ENCODE data around the gene KLHL29.

The KLHL29 gene

GRCh38 chr2:23594460-23594825, 209.5 kb downstream of the KLHL29 start:
- no peak for DNase-seq (ENCODE audit: low read depth in 1 of 2, low spot score in 1 of 2)
- Histone ChIP-seq H3K27ac (replicated peaks) (no peak overlapping the region), H3K4me3 (replicated peaks; ENCODE audit: insufficient read depth, low read length) (no peak overlapping the region), H3K27me3 (ENCODE audit: insufficient read depth, poor library complexity, severe bottlenecking) (peaks cover 3% of the 10 kb centered on the region)
- TF ChIP-seq CTCF (IDR thresholded peaks at IDR 0.05; ENCODE audit: insufficient read depth, low read length) (no peak), GABPA (IDR thresholded peaks at IDR 0.05; ENCODE audit: low read depth) (no peak), SPI1 (IDR thresholded peaks at IDR 0.05; ENCODE audit: borderline replicate concordance, low read depth) (no peak), POLR2AphosphoS5 (IDR thresholded peaks at IDR 0.05; ENCODE audit: low read depth) (no peak)
- TF ChIP-seq, protein P1, sequence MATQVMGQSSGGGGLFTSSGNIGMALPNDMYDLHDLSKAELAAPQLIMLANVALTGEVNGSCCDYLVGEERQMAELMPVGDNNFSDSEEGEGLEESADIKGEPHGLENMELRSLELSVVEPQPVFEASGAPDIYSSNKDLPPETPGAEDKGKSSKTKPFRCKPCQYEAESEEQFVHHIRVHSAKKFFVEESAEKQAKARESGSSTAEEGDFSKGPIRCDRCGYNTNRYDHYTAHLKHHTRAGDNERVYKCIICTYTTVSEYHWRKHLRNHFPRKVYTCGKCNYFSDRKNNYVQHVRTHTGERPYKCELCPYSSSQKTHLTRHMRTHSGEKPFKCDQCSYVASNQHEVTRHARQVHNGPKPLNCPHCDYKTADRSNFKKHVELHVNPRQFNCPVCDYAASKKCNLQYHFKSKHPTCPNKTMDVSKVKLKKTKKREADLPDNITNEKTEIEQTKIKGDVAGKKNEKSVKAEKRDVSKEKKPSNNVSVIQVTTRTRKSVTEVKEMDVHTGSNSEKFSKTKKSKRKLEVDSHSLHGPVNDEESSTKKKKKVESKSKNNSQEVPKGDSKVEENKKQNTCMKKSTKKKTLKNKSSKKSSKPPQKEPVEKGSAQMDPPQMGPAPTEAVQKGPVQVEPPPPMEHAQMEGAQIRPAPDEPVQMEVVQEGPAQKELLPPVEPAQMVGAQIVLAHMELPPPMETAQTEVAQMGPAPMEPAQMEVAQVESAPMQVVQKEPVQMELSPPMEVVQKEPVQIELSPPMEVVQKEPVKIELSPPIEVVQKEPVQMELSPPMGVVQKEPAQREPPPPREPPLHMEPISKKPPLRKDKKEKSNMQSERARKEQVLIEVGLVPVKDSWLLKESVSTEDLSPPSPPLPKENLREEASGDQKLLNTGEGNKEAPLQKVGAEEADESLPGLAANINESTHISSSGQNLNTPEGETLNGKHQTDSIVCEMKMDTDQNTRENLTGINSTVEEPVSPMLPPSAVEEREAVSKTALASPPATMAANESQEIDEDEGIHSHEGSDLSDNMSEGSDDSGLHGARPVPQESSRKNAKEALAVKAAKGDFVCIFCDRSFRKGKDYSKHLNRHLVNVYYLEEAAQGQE (IDR thresholded peaks at IDR 0.05; ENCODE audit: insufficient replicate concordance, low read depth), result no peak

DNA sequence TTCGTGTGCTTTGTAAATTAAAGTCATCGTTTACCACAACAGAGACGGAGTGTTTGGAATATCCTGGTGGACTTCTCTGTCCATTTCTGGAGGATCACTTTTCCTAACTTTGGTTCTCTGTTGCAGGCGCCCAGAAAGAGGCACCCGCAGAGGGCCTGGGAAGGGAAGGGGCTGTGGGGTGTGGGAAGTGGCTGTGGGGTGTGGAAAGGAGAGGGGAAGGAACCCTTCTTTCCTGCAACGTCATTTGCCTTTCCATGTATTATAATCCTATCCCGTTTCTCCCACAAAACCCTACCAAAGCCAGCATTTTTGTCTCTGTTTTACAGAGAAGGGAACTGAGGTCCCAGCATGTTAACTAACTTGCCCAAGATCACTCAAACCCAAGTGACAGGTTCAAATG, 210.0 kb downstream of the KLHL29 start:
- Histone ChIP-seq H3K27me3 (ENCODE audit: insufficient read depth, poor library complexity, severe bottlenecking) (peaks cover 3% of the 10 kb centered on the region), H3K4me3 (replicated peaks; ENCODE audit: insufficient read depth, low read length) (no peak overlapping the region), H3K27ac (replicated peaks) (no peak overlapping the region)
- TF ChIP-seq, protein P1 (IDR thresholded peaks at IDR 0.05; ENCODE audit: insufficient replicate concordance, low read depth), result no peak
- TF ChIP-seq CTCF (IDR thresholded peaks at IDR 0.05; ENCODE audit: insufficient read depth, low read length) (no peak), GABPA (IDR thresholded peaks at IDR 0.05; ENCODE audit: low read depth) (no peak), SPI1 (IDR thresholded peaks at IDR 0.05; ENCODE audit: borderline replicate concordance, low read depth) (no peak), POLR2AphosphoS5 (IDR thresholded peaks at IDR 0.05; ENCODE audit: low read depth) (no peak)
- DNase-seq (ENCODE audit: low read depth in 1 of 2, low spot score in 1 of 2), result no peak

- peaks cover 3% of the 10 kb centered on the region for H3K27me3 ChIP-seq (ENCODE audit: insufficient read depth, poor library complexity, severe bottlenecking)
- TF ChIP-seq GABPA (IDR thresholded peaks at IDR 0.05; ENCODE audit: low read depth) (no peak), POLR2AphosphoS5 (IDR thresholded peaks at IDR 0.05; ENCODE audit: low read depth) (no peak), CTCF (IDR thresholded peaks at IDR 0.05; ENCODE audit: insufficient read depth, low read length) (no peak)
- TF ChIP-seq, protein P1 (IDR thresholded peaks at IDR 0.05; ENCODE audit: insufficient replicate concordance, low read depth), result no peak
- DNase-seq (ENCODE audit: low read depth in 1 of 2, low spot score in 1 of 2), result no peak
- H3K4me3 ChIP-seq (replicated peaks; ENCODE audit: insufficient read depth, low read length), result no peak overlapping the region
- no peak overlapping the region for H3K27ac ChIP-seq (replicated peaks)
Observed at GRCh38 chr2:23595601-23596251, 210.7 kb downstream of the KLHL29 start.

All from HL-60 (cell line).